GM10266 (cell line): ENCODE measurements around the gene ZNFX1.

ENCODE experiments used
- DNase-seq: peaks from one replicate; pipeline ENCODE4 v3.0.0; 2012; ENCODE audit errors: extremely low spot score
- TF ChIP-seq, protein P1 (sequence below): IDR thresholded peaks from 2 replicates; pipeline ENCODE4 v1.5.1; 2012; ENCODE audit warnings: mild to moderate bottlenecking, low read depth; ENCODE audit not compliant: control insufficient read depth, insufficient read depth; ENCODE audit errors: missing control alignments

ZNFX1 gene

DNA sequence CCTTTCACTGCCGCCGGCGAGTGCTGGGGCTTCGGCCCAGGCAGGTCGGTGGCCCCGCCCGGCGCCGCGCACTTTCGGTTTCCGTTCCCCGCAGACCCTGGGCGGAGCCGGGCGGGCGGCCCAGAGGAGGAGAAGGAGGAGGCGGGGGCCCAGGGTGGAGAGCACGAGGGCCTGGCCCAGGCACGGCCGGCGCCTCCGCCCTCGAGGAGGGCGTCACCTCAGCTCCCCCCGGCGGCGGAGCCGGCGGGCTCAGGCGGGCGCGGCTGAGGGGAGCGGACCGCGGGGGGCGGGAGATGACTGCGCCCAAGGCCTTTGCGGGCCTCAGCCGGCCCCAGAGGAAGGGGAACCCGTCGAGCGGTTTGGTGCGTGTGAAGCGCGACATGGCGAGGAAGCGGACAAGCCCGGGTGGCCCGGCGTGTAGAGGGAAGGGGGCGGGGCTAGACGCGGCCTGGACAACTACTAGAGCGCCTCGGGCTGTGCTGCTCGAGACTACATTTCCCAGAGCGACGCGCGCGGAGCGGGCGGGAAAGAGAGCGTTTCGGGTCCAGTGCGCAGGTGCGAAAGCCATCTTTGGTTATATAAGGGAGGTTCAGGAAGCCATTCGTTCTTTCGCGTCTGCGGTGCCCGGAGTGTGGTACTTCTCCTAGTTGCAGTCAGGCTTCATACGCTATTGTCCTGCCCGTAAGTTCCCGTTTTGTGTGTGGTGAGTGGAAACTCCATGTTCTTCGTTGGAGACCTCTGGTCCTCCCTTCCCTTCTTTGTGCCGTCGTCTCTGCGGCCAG, at the start of gene ZNFX1:
TSS of gene ZNFX1 (minus strand) at position 22 of the 782 bp plus-strand sequence. CDS start 2,218 bp downstream, outside the sequence.
- TF ChIP-seq, protein P1, sequence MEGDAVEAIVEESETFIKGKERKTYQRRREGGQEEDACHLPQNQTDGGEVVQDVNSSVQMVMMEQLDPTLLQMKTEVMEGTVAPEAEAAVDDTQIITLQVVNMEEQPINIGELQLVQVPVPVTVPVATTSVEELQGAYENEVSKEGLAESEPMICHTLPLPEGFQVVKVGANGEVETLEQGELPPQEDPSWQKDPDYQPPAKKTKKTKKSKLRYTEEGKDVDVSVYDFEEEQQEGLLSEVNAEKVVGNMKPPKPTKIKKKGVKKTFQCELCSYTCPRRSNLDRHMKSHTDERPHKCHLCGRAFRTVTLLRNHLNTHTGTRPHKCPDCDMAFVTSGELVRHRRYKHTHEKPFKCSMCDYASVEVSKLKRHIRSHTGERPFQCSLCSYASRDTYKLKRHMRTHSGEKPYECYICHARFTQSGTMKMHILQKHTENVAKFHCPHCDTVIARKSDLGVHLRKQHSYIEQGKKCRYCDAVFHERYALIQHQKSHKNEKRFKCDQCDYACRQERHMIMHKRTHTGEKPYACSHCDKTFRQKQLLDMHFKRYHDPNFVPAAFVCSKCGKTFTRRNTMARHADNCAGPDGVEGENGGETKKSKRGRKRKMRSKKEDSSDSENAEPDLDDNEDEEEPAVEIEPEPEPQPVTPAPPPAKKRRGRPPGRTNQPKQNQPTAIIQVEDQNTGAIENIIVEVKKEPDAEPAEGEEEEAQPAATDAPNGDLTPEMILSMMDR = peak; percentile 26
- DNase-seq = peak; percentile 95

DNA sequence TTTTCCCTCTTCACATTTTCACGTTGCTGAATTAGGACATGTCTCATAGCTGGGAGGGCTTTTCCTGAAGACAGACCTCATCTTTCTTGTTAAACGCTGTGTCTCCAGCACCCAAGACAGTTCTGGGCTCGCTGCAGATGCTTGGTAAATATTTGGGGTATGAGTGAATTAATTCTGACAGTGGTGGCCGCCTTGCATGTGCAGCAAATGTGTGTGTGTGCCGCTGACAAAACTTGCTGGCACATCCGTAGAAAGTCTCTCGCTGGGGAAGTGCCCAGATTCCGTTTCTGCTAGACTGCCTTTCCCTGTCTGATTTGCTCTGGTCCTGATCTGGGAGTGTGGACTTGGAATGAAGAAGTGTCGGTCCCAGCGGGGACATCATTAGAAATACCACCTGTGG, 48.2 kb upstream of the ZNFX1 start:
- TF ChIP-seq, protein P1 = no peak

DNA sequence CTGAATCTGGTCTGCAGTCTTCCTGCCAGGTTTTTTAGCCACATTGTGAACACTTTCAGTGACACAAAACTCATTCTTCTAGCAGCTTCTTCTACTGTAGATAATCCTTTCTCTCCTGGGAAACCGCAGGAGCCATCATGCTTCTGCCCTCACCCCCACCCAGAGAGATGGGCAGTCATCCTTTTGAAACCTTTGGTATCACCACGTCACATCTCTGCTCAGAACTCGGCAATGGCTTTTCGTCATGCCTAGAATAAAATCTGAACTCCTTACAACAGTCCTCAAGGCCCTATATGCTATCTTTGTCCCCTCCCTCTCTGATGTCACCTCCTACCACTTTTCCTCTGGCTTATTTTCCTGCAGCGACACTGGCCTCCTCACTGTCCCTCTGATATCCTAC, 46.4 kb upstream of the ZNFX1 start:
- DNase-seq = no peak
- TF ChIP-seq, protein P1 = no peak

More for the DNA sequence above, 48.2 kb upstream of the ZNFX1 start:
- DNase-seq = no peak

DNA sequence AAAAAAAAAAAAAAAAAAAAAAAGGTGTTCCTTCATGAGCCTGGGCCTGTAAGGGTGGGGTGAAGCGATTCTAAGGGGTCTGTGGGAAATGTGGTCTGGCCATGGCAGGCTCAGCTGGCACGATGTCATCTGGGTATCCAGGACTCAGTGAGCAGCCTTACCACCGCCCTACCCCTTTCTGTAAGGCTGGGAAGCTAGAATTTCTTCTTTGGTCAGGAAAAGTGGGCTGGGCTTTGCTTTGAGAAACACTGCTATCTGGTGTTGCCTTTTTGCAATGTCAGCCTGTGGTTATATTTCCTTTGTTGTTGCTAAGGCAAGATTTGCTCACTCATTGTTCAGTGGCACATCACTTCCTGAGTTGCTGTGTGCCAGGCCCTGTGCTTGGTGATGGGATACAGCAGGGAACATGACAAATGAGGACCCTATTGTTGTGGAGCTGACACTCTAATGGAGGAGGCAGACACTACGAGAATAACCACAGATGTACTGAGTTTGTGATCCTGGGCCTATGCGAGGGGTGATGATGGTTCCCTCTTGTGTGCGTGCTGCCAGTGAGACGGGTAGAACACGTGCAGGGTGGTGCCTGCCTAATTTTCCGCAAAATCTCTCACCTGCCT, 45.9 kb upstream of the ZNFX1 start:
- TF ChIP-seq, protein P1 = peak; percentile 47
- peak; percentile 55 for DNase-seq

DNA sequence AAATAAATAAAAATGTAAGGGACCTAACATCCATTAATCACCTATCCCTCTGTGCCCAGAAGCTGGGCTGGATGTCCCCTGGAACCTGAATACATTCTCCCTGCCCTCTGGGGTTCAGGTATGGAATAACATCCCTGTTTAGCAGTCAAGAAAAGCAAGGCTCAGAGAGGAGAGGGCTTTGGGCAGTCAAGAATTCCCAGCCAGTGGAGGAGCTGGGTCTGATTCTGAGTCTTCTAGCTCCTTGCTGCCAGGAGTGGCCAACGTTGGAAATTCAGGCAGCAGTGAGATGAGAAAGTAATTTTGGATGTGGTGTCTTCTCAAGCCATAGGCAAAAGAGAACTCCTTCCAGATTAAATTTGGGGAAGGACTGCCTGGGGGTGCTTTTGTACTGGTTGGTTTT, 42.6 kb upstream of the ZNFX1 start:
- DNase-seq = no peak
- TF ChIP-seq, protein P1 = no peak

DNA sequence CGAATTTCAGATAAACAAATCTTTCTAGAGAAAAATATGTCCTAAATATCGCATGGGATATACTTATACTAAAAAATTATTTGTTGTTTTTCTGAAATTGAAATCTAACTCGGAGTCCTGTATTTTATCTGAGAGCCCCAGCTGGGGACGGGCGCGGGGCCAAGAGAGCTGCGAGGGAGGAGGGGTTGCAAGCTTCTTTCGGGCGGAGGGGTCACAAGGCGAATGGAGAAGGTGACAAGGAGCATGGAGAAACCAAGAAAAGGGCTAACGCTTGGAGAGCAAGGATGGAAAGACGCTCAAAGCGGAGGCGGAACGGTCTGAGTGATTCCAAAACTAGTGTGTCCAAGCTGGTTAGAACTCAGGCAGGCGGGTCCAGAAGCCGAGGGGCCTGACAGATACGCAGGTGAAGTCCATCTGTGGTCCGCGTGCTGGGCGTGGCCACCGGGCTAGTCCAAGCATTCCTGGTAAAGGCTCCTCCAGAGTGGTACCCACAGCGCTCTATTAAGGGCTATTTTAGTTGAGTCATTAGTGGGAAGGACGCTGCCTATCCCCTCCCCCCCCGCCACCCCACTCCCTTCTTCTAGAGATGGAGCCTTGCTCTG, 41.5 kb upstream of the ZNFX1 start:
- TF ChIP-seq, protein P1 = no peak
- DNase-seq = no peak
